ENCODE results near the gene FAM98C.

Gene FAM98C

GRCh38 chr19:38449518-38449917 is 46.6 kb downstream of the FAM98C start:
- no peak for TF ChIP-seq ZFX (IDR thresholded peaks at IDR 0.05)
- no peak for TF ChIP-seq CTCF (conservative IDR thresholded peaks at IDR 0.05)
- H3K27ac ChIP-seq = no peak overlapping the region

GRCh38 chr19:38451036-38451435 is 48.1 kb downstream of the FAM98C start:
- TF ChIP-seq ZFX (IDR thresholded peaks at IDR 0.05) = no peak
- TF ChIP-seq CTCF (conservative IDR thresholded peaks at IDR 0.05) = no peak
- H3K27ac ChIP-seq = no peak overlapping the region

GRCh38 chr19:38451629-38452028 is 48.7 kb downstream of the FAM98C start:
- no peak overlapping the region for H3K27ac ChIP-seq
- TF ChIP-seq ZFX (IDR thresholded peaks at IDR 0.05) (no peak), CTCF (conservative IDR thresholded peaks at IDR 0.05) (no peak)

GRCh38 chr19:38452430-38453366 is 49.8 kb downstream of the FAM98C start:
- TF ChIP-seq CTCF (conservative IDR thresholded peaks at IDR 0.05) (no peak), ZFX (IDR thresholded peaks at IDR 0.05) (no peak)
- H3K27ac ChIP-seq = no peak overlapping the region

GRCh38 chr19:38453596-38453995 is 50.7 kb downstream of the FAM98C start:
- no peak for TF ChIP-seq CTCF (conservative IDR thresholded peaks at IDR 0.05)
- no peak for TF ChIP-seq ZFX (IDR thresholded peaks at IDR 0.05)
- H3K27ac ChIP-seq = no peak overlapping the region

- TF ChIP-seq ZFX (IDR thresholded peaks at IDR 0.05) (no peak), CTCF (conservative IDR thresholded peaks at IDR 0.05) (no peak)
- H3K27ac ChIP-seq = no peak overlapping the region
These were observed 52.1 kb downstream of the FAM98C start for GRCh38 chr19:38455031-38455430.

GRCh38 chr19:38457202-38457601 is 54.3 kb downstream of the FAM98C start:
- no peak overlapping the region for H3K27ac ChIP-seq
- TF ChIP-seq CTCF (conservative IDR thresholded peaks at IDR 0.05) (no peak), ZFX (IDR thresholded peaks at IDR 0.05) (no peak)
